ACC112 (cell line): ENCODE data around the gene ABHD3.
A peak's percentile ranks its signal among the peaks of the same experiment; 100 is the strongest.
"Not testable (repeated sequence)": the region's sequence is repeated elsewhere in the genome, so short reads cannot be mapped to it uniquely, and the experiment has no call there.

Source experiments
- H2AFZ ChIP-seq: fragments of 200-600 bp; sonication (generic); one replicate; pipeline ENCODE4 v1.6.0; 2017; ENCODE audit warnings: antibody characterized with exemption, low read length; ENCODE audit not compliant: unreplicated experiment
- H3K27ac ChIP-seq: fragments of 200-600 bp; sonication (generic); 2 replicates; pipeline ENCODE4 v1.5.1; 2014; ENCODE audit warnings: low read depth, mild to moderate bottlenecking, antibody characterized with exemption, low read length, moderate library complexity
- H3K27me3 ChIP-seq: fragments of 200-600 bp; sonication (generic); 2 replicates; pipeline ENCODE4 v1.6.1; 2014; ENCODE audit warnings: mild to moderate bottlenecking, antibody characterized with exemption, low read length, moderate library complexity, mixed read lengths; ENCODE audit not compliant: insufficient read depth
- H3K36me3 ChIP-seq: fragments of 200-600 bp; sonication (generic); 2 replicates; pipeline ENCODE4 v1.6.1; 2016; ENCODE audit warnings: mild to moderate bottlenecking, antibody characterized with exemption, low read length, moderate library complexity, mixed read lengths; ENCODE audit not compliant: insufficient read depth
- H3K4me1 ChIP-seq: fragments of 200-600 bp; sonication (generic); one replicate; pipeline ENCODE4 v1.6.1; 2016; ENCODE audit warnings: low read length, mixed read lengths; ENCODE audit not compliant: insufficient read depth, unreplicated experiment, control insufficient read depth
- H3K4me3 ChIP-seq: fragments of 200-600 bp; sonication (generic); 2 replicates; pipeline ENCODE4 v1.5.1; 2014; ENCODE audit warnings: mild to moderate bottlenecking, low read depth, low read length
- H3K79me2 ChIP-seq: fragments of 200-600 bp; sonication (generic); one replicate; pipeline ENCODE4 v1.6.0; 2016; ENCODE audit warnings: low read length; ENCODE audit not compliant: control insufficient read depth, unreplicated experiment, insufficient read depth

ABHD3 gene

GRCh38 chr18:21739604-21740537, 35.3 kb upstream of the ABHD3 start:
- H2AFZ ChIP-seq: peak overlapping the region; percentile 64
- H3K79me2 ChIP-seq: peaks cover 31% of the 10 kb centered on the region
- H3K27ac ChIP-seq: peak overlapping the region; percentile 94; the same call in 1 of the 2 replicates
- peaks cover 13% of the 10 kb centered on the region for H3K4me1 ChIP-seq
- no peaks in the 10 kb centered on the region for H3K27me3 ChIP-seq
- no peaks in the 10 kb centered on the region for H3K36me3 ChIP-seq
- peak overlapping the region; percentile 99 for H3K4me3 ChIP-seq

GRCh38 chr18:21736926-21737325, 32.4 kb upstream of the ABHD3 start:
- H3K4me1 ChIP-seq, H3K27ac ChIP-seq, H3K36me3 ChIP-seq, H3K27me3 ChIP-seq, H2AFZ ChIP-seq, H3K4me3 ChIP-seq, H3K79me2 ChIP-seq: not testable (repeated sequence)

GRCh38 chr18:21735452-21736015, 31.0 kb upstream of the ABHD3 start:
- H2AFZ ChIP-seq: no peak overlapping the region
- H3K4me3 ChIP-seq: no peak overlapping the region

GRCh38 chr18:21733011-21733410, 28.4 kb upstream of the ABHD3 start:
- Histone ChIP-seq H3K79me2 (no peaks in the 10 kb centered on the region), H3K27me3 (no peaks in the 10 kb centered on the region), H3K36me3 (no peaks in the 10 kb centered on the region), H3K4me1 (no peaks in the 10 kb centered on the region), H3K27ac (no peak overlapping the region), H3K4me3 (no peak overlapping the region), H2AFZ (no peak overlapping the region)

More at GRCh38 chr18:21735452-21736015, 31.0 kb upstream of the ABHD3 start:
- peaks cover 4% of the 10 kb centered on the region for H3K4me1 ChIP-seq
- H3K27me3 ChIP-seq: no peaks in the 10 kb centered on the region
- H3K36me3 ChIP-seq: no peaks in the 10 kb centered on the region
- H3K27ac ChIP-seq: no peak overlapping the region
- no peaks in the 10 kb centered on the region for H3K79me2 ChIP-seq

GRCh38 chr18:21727702-21728101, 23.1 kb upstream of the ABHD3 start:
- Histone ChIP-seq H3K4me1 (no peaks in the 10 kb centered on the region), H3K79me2 (no peaks in the 10 kb centered on the region), H2AFZ (no peak overlapping the region)

GRCh38 chr18:21725201-21725600, 20.6 kb upstream of the ABHD3 start:
- Histone ChIP-seq H3K79me2 (no peaks in the 10 kb centered on the region), H3K36me3 (no peaks in the 10 kb centered on the region), H3K4me1 (no peaks in the 10 kb centered on the region), H3K27ac (no peak overlapping the region), H2AFZ (no peak overlapping the region), H3K27me3 (no peaks in the 10 kb centered on the region), H3K4me3 (no peak overlapping the region)

More at GRCh38 chr18:21727702-21728101, 23.1 kb upstream of the ABHD3 start:
- no peak overlapping the region for H3K4me3 ChIP-seq
- no peak overlapping the region for H3K27ac ChIP-seq
- H3K27me3 ChIP-seq: no peaks in the 10 kb centered on the region
- no peaks in the 10 kb centered on the region for H3K36me3 ChIP-seq

GRCh38 chr18:21722687-21723086, 18.1 kb upstream of the ABHD3 start:
- no peak overlapping the region for H2AFZ ChIP-seq

GRCh38 chr18:21714474-21714873, 9.9 kb upstream of the ABHD3 start:
- Histone ChIP-seq H3K4me1 (no peaks in the 10 kb centered on the region), H3K27ac (no peak overlapping the region), H3K4me3 (no peak overlapping the region), H3K79me2 (no peaks in the 10 kb centered on the region), H3K36me3 (no peaks in the 10 kb centered on the region), H3K27me3 (no peaks in the 10 kb centered on the region), H2AFZ (no peak overlapping the region)

More at GRCh38 chr18:21722687-21723086, 18.1 kb upstream of the ABHD3 start:
- Histone ChIP-seq H3K79me2 (no peaks in the 10 kb centered on the region), H3K36me3 (no peaks in the 10 kb centered on the region), H3K4me3 (no peak overlapping the region), H3K27ac (no peak overlapping the region), H3K27me3 (no peaks in the 10 kb centered on the region), H3K4me1 (no peaks in the 10 kb centered on the region)

GRCh38 chr18:21707130-21707529, 2.6 kb upstream of the ABHD3 start:
- not testable (repeated sequence) for H3K27ac ChIP-seq

GRCh38 chr18:21706386-21706865, 1.9 kb upstream of the ABHD3 start:
- Histone ChIP-seq H3K36me3 (no peaks in the 10 kb centered on the region), H3K4me1 (peaks cover 6% of the 10 kb centered on the region), H3K79me2 (peaks cover 6% of the 10 kb centered on the region), H3K27me3 (no peaks in the 10 kb centered on the region), H2AFZ (no peak overlapping the region), H3K27ac (no peak overlapping the region), H3K4me3 (no peak overlapping the region)

More at GRCh38 chr18:21707130-21707529, 2.6 kb upstream of the ABHD3 start:
- not testable (repeated sequence) for H3K27me3 ChIP-seq, H3K4me3 ChIP-seq, H3K79me2 ChIP-seq, H2AFZ ChIP-seq, H3K36me3 ChIP-seq, H3K4me1 ChIP-seq
